HCT116 (cell line): ENCODE results near the gene GNGT2. TPM values are rescaled to one million over a fixed set of nuclear protein-coding genes. Genes with fewer than 3 reads are reported as not detected.

Source experiments
- ATAC-seq: fragments of 200-7000 bp; cut with Tn5 transposase; 2 replicates; pipeline ENCODE4 v1.9.1; 2020; ENCODE audit warnings: mild to moderate bottlenecking, moderate library complexity
- BruUV-seq: library from RNA; stranded (reverse); fragments of 400-500 nt; replicated peaks from 2 replicates; lab custom pipeline; 2021; lab: Mats Ljungman, UMichigan
- CTCF ChIA-PET: fragments of 300-600 bp; sonication (Branson Sonifier 250); formaldehyde crosslinking; loops from one replicate; lab custom pipeline; 2021; ENCODE audit warnings: antibody characterized with exemption; lab: Charles Lee
- POLR2A ChIA-PET: fragments of 300-600, 350-600 bp; sonication (Branson Sonifier 250); formaldehyde crosslinking; loops from one replicate; lab custom pipeline; 2021; ENCODE audit warnings: antibody characterized with exemption; lab: Charles Lee
- RAD21 ChIA-PET, 2 experiments: fragments of 300-600 bp; sonication (Branson Sonifier 250); formaldehyde crosslinking; loops; one replicate each; lab custom pipeline; 2023; ENCODE audit warnings: low total read pairs in 2 of 2; ENCODE audit not compliant: uncharacterized antibody in 2 of 2, unreplicated experiment in 2 of 2, low non-redundant PET in 1 of 2; lab: Charles Lee
- DNase-seq: peaks from one replicate; pipeline ENCODE4 v3.0.0-alpha.2; 2010; ENCODE audit warnings: low read depth, low spot score
- H2AFZ ChIP-seq: fragments of 200-600 bp; shearing (Covaris generic), sonication (generic); 2 replicates; pipeline ENCODE4 v1.6.1; 2017; ENCODE audit warnings: low read depth, mixed run types, mixed read lengths, antibody characterized with exemption, low read length; ENCODE audit not compliant: poor library complexity, severe bottlenecking
- H3K27ac ChIP-seq: 2 replicates; pipeline ENCODE4 v1.5.1; 2012; ENCODE audit warnings: low read depth, low read length
- H3K27me3 ChIP-seq: fragments of 200-600 bp; sonication (generic); 2 replicates; pipeline ENCODE4 v1.6.1; 2016; ENCODE audit warnings: mixed run types, low read length, mixed read lengths; ENCODE audit not compliant: insufficient read depth
- H3K36me3 ChIP-seq, 2 experiments: fragments of 200-500 bp in 1 of 2; fragments of 200-600 bp in 1 of 2; sonication (Bioruptor generic) in 1 of 2; sonication (generic) in 1 of 2; 2 replicates each; pipeline versions ENCODE4 v1.5.1 to v1.6.1; 2014 to 2016; ENCODE audit warnings: low read length in 2 of 2, inconsistent platforms in 1 of 2, mixed read lengths in 1 of 2, mixed run types in 1 of 2; ENCODE audit not compliant: insufficient read depth in 2 of 2, control insufficient read depth in 1 of 2
- H3K4me1 ChIP-seq, 2 experiments: fragments of 200-600 bp in 1 of 2; sonication (generic) in 1 of 2; 2 replicates each; pipeline versions ENCODE4 v1.5.1 to v1.6.1; 2012 to 2017; ENCODE audit warnings: low read length in 2 of 2, inconsistent platforms in 1 of 2, mild to moderate bottlenecking in 1 of 2, mixed read lengths in 1 of 2, mixed run types in 1 of 2, moderate library complexity in 1 of 2; ENCODE audit not compliant: insufficient read depth in 2 of 2, control insufficient read depth in 1 of 2
- H3K4me2 ChIP-seq: fragments of 200-600 bp; sonication (generic); 2 replicates; pipeline ENCODE4 v1.6.1; 2017; ENCODE audit warnings: mixed run types, low read length, mixed read lengths
- H3K4me3 ChIP-seq, 2 experiments: fragments of 200-600 bp in 1 of 2; sonication (generic) in 1 of 2; replicated peaks in 1 of 2; 2 replicates each; pipeline ENCODE4 v1.5.1; 2011 to 2016; ENCODE audit warnings: low read length in 2 of 2, control low read depth in 1 of 2, low read depth in 1 of 2, mild to moderate bottlenecking in 1 of 2, mixed read lengths in 1 of 2, mixed run types in 1 of 2
- H3K79me2 ChIP-seq: fragments of 200-600 bp; sonication (generic); 2 replicates; pipeline ENCODE4 v1.6.1; 2017; ENCODE audit warnings: mild to moderate bottlenecking, mixed run types, low read length, moderate library complexity, mixed read lengths; ENCODE audit not compliant: insufficient read depth
- H3K9ac ChIP-seq: fragments of 200-600 bp; sonication (generic); 2 replicates; pipeline ENCODE4 v1.6.1; 2016; ENCODE audit warnings: low read length, mixed read lengths
- H3K9me2 ChIP-seq: fragments of 200-600 bp; sonication (generic), shearing (Covaris generic); 2 replicates; pipeline ENCODE4 v1.6.1; 2017; ENCODE audit warnings: mixed run types, mild to moderate bottlenecking, moderate library complexity; ENCODE audit not compliant: insufficient read depth
- H3K9me3 ChIP-seq, 2 experiments: fragments of 200-500 bp in 1 of 2; fragments of 200-600 bp in 1 of 2; sonication (Bioruptor generic) in 1 of 2; sonication (generic) in 1 of 2; 2 replicates each; pipeline ENCODE4 v1.6.1; 2014 to 2017; ENCODE audit warnings: low read length in 2 of 2, mixed read lengths in 2 of 2, inconsistent platforms in 1 of 2, low read depth in 1 of 2, mild to moderate bottlenecking in 1 of 2, mixed run types in 1 of 2, moderate library complexity in 1 of 2; ENCODE audit not compliant: control insufficient read depth in 1 of 2, insufficient read depth in 1 of 2
- H4K20me1 ChIP-seq: fragments of 200-600 bp; sonication (generic), shearing (Covaris generic); 2 replicates; pipeline ENCODE4 v1.6.1; 2017; ENCODE audit warnings: mixed run types, mild to moderate bottlenecking, moderate library complexity; ENCODE audit not compliant: insufficient read depth
- CBX3 ChIP-seq: IDR thresholded peaks from 2 replicates; pipeline ENCODE4 v1.6.1; 2012; ENCODE audit warnings: low read depth
- CEBPB ChIP-seq: IDR thresholded peaks from 2 replicates; pipeline ENCODE4 v1.6.1; 2012; ENCODE audit warnings: low read depth
- ELF1 ChIP-seq: IDR thresholded peaks from 2 replicates; pipeline ENCODE4 v1.6.1; 2012; ENCODE audit warnings: low read depth, borderline replicate concordance
- EZH2 ChIP-seq: fragments of 200-600 bp; sonication (generic); IDR thresholded peaks from 2 replicates; pipeline ENCODE4 v1.6.1; 2017; ENCODE audit warnings: antibody characterized with exemption, mixed run types
- EZH2phosphoT487 ChIP-seq: fragments of 200-600 bp; IDR thresholded peaks from 2 replicates; pipeline ENCODE4 v1.6.1; 2018; ENCODE audit warnings: antibody characterized with exemption, borderline replicate concordance
- FOSL1 ChIP-seq: IDR thresholded peaks from 2 replicates; pipeline ENCODE4 v1.6.1; 2012; ENCODE audit warnings: low read depth
- POLR2A ChIP-seq: IDR thresholded peaks from 2 replicates; pipeline ENCODE4 v1.7.0; 2011; ENCODE audit warnings: borderline replicate concordance; ENCODE audit not compliant: insufficient read depth, insufficient read length; ENCODE audit errors: extremely low read depth
- POLR2AphosphoS5 ChIP-seq: IDR thresholded peaks from 2 replicates; pipeline ENCODE4 v1.6.1; 2011; ENCODE audit warnings: mild to moderate bottlenecking, low read depth, low read length, moderate library complexity
- SIN3A ChIP-seq: IDR thresholded peaks from 2 replicates; pipeline ENCODE4 v1.6.1; 2012; ENCODE audit warnings: low read depth
- SP1 ChIP-seq: IDR thresholded peaks from 2 replicates; pipeline ENCODE4 v1.6.1; 2012; ENCODE audit warnings: low read depth
- SRF ChIP-seq: IDR thresholded peaks from 2 replicates; pipeline ENCODE4 v1.6.1; 2012; ENCODE audit warnings: low read depth
- TCF7L2 ChIP-seq: IDR thresholded peaks from 2 replicates; pipeline ENCODE4 v1.7.0; 2011; ENCODE audit warnings: borderline replicate concordance, inconsistent platforms; ENCODE audit not compliant: insufficient read depth, insufficient read length; ENCODE audit errors: extremely low read depth
- YY1 ChIP-seq: IDR thresholded peaks from 2 replicates; pipeline ENCODE4 v1.6.1; 2011; ENCODE audit warnings: low read length, low read depth, moderate library complexity, mild to moderate bottlenecking; ENCODE audit not compliant: insufficient replicate concordance; ENCODE audit errors: extremely low read depth
- ZFX ChIP-seq: fragments of 450-650 bp; IDR thresholded peaks from 2 replicates; pipeline ENCODE4 v1.6.1; 2017
- ZNF274 ChIP-seq: fragments of 200-500 bp; sonication (Bioruptor generic); IDR thresholded peaks from 2 replicates; pipeline ENCODE4 v1.6.1; 2014; ENCODE audit warnings: mild to moderate bottlenecking, low read depth, low read length, inconsistent platforms
- intact Hi-C: fragments of 100-400 bp; cut with micrococcal nuclease; formaldehyde crosslinking; loops from 2 replicates; pipeline ENCODE4 v1.10.0; 2022
- total RNA-seq: library from RNA; stranded (reverse); gene quantifications from one replicate; pipeline ENCODE4 v1.2.1, GENCODE V29; 2021; ENCODE audit not compliant: unreplicated experiment
- TF ChIP-seq, protein P1 (sequence below): IDR thresholded peaks from 2 replicates; pipeline ENCODE4 v1.6.1; 2012; ENCODE audit warnings: low read depth
- TF ChIP-seq, protein P2 (sequence below), 3 experiments: fragments of 200-600 bp in 1 of 3; sonication (generic) in 1 of 3; IDR thresholded peaks in 2 of 3; conservative IDR thresholded peaks in 1 of 3; 2 replicates each; pipeline ENCODE4 v1.5.1; 2012 to 2017; ENCODE audit warnings: low read depth in 2 of 3, low read length in 2 of 3, antibody characterized with exemption in 1 of 3, borderline replicate concordance in 1 of 3, control low read depth in 1 of 3, mild to moderate bottlenecking in 1 of 3, mixed read lengths in 1 of 3, mixed run types in 1 of 3, moderate library complexity in 1 of 3; ENCODE audit not compliant: insufficient read depth in 1 of 3

The GNGT2 gene
- total RNA-seq, 1 experiment from 2014 or later: not detected

DNA sequence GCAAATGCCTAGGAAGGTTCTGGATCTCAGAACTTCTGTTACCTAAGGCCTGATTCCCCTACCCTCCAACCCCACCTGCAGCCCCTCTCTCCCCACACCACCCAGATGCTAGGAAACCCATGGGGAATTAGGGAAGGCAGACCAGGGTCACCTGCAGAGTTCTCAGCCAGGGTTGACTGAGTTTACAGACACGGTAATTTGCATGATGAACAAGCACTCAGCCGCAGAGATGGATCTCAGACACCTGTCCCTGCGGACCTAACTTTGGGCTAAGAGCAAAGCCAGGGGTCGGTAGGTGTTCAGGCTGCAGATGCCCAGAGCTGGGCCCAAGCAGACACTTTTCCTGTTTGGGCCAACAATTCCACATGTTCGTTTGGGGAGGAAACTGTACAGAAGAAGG is 3.0 kb upstream of the GNGT2 start (continued):
- TF ChIP-seq, protein P1, sequence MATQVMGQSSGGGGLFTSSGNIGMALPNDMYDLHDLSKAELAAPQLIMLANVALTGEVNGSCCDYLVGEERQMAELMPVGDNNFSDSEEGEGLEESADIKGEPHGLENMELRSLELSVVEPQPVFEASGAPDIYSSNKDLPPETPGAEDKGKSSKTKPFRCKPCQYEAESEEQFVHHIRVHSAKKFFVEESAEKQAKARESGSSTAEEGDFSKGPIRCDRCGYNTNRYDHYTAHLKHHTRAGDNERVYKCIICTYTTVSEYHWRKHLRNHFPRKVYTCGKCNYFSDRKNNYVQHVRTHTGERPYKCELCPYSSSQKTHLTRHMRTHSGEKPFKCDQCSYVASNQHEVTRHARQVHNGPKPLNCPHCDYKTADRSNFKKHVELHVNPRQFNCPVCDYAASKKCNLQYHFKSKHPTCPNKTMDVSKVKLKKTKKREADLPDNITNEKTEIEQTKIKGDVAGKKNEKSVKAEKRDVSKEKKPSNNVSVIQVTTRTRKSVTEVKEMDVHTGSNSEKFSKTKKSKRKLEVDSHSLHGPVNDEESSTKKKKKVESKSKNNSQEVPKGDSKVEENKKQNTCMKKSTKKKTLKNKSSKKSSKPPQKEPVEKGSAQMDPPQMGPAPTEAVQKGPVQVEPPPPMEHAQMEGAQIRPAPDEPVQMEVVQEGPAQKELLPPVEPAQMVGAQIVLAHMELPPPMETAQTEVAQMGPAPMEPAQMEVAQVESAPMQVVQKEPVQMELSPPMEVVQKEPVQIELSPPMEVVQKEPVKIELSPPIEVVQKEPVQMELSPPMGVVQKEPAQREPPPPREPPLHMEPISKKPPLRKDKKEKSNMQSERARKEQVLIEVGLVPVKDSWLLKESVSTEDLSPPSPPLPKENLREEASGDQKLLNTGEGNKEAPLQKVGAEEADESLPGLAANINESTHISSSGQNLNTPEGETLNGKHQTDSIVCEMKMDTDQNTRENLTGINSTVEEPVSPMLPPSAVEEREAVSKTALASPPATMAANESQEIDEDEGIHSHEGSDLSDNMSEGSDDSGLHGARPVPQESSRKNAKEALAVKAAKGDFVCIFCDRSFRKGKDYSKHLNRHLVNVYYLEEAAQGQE: no peak
- no peak for TF ChIP-seq EZH2

DNA sequence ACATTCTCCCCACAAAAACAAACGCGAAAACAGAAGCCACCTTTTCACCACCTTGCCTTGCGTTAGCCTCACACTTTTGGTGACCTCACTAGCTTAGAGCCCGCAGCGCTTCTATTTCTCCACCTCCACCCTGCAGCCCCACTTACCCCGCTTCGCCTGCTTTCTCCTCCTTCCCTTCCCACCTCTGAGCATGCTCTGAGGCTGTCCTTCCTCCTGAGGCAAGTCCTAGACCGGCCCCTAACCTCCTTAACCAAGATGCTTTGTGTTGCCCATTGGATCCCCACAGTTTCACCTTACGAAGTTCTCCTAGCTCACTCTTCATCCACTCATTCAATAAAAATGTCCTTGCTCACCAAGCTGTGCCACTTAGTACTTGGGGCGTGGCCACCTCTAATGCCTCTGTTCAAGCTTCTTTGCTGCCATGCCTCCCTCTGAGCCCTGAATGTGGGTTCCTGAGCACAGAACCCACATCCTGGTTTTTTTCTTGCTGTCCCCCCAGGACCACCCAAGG is 1.3 kb downstream of the GNGT2 start:
- ATAC-seq (peak; percentile 36; the same call in 1 of the 2 replicates), DNase-seq (no peak)
- Histone ChIP-seq H3K36me3 (no peaks in the 10 kb centered on the region), H3K27me3 (peaks cover 4% of the 10 kb centered on the region; the same call in 1 of the 2 replicates), H3K9me3 (no peaks in the 10 kb centered on the region), H3K4me1 (peaks cover 0 to 11% of the 10 kb centered on the region in 2 experiments; a peak in 2 of 4 replicates), H2AFZ (no peak overlapping the region), H3K9ac (no peak overlapping the region), H3K9me2 (no peaks in the 10 kb centered on the region), H4K20me1 (no peaks in the 10 kb centered on the region), H3K79me2 (no peaks in the 10 kb centered on the region), H3K4me3 (no peak overlapping the region), H3K4me2 (peak overlapping the region; percentile 15; the same call in 1 of the 2 replicates), H3K27ac (no peak overlapping the region)
- no TSS peak for BruUV-seq
- ChIA-PET POLR2A (no interaction called here), CTCF (no interaction called here), RAD21 (no interaction called here)
- intact Hi-C loops: no loop called here
- TF ChIP-seq SP1 (no peak), TCF7L2 (no peak), EZH2 (no peak), CEBPB (no peak), ZNF274 (no peak), SRF (no peak), POLR2A (no peak), SIN3A (no peak), ELF1 (no peak), ZFX (no peak), CBX3 (no peak), EZH2phosphoT487 (no peak), POLR2AphosphoS5 (no peak), FOSL1 (no peak), YY1 (no peak)
- TF ChIP-seq, protein P1: no peak
- TF ChIP-seq, protein P2, sequence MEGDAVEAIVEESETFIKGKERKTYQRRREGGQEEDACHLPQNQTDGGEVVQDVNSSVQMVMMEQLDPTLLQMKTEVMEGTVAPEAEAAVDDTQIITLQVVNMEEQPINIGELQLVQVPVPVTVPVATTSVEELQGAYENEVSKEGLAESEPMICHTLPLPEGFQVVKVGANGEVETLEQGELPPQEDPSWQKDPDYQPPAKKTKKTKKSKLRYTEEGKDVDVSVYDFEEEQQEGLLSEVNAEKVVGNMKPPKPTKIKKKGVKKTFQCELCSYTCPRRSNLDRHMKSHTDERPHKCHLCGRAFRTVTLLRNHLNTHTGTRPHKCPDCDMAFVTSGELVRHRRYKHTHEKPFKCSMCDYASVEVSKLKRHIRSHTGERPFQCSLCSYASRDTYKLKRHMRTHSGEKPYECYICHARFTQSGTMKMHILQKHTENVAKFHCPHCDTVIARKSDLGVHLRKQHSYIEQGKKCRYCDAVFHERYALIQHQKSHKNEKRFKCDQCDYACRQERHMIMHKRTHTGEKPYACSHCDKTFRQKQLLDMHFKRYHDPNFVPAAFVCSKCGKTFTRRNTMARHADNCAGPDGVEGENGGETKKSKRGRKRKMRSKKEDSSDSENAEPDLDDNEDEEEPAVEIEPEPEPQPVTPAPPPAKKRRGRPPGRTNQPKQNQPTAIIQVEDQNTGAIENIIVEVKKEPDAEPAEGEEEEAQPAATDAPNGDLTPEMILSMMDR (IDR thresholded peaks at IDR 0.05 in 2 of 3, conservative IDR thresholded peaks at IDR 0.05 in 1 of 3; ENCODE audit: borderline replicate concordance in 1 of 3, insufficient read depth in 1 of 3, low read depth in 2 of 3, low read length in 2 of 3): no peak
